Spleen (tissue), 7 donors: ENCODE results near the gene LRRC10B.

Source experiments
- CTCF ChIP-seq, 11 experiments: fragments of 200-600 bp in 7 of 11; fragments of 450-650 bp in 4 of 11; sonication (generic) in 4 of 11; IDR thresholded peaks in 8 of 11; conservative IDR thresholded peaks in 3 of 11; 1 replicate in 7 of 11; 2 replicates in 4 of 11; pipeline versions ENCODE4 v1.4.0 to v1.8.0; 2016 to 2021; ENCODE audit warnings: antibody characterized with exemption in 11 of 11, inconsistent platforms in 4 of 11, mild to moderate bottlenecking in 1 of 11
- POLR2A ChIP-seq, 3 donors: fragments of 450-650 bp; IDR thresholded peaks; one replicate each; pipeline ENCODE4 v1.5.1; 2017; ENCODE audit warnings: antibody characterized with exemption in 3 of 3, mild to moderate bottlenecking in 1 of 3
- donor health status: DM: no; HTN: no; CAD: no; lungs with moderate emphysema.
- donor health status: DM: no; HTN: no; CAD: no.
- donor health status: DM: no; HTN: no; CAD: no.

- no peak for TF ChIP-seq CTCF (IDR thresholded peaks at IDR 0.05 in 8 of 11, conservative IDR thresholded peaks at IDR 0.05 in 3 of 11)
- TF ChIP-seq POLR2A (IDR thresholded peaks at IDR 0.05): no peak
These were observed 46.8 kb downstream of the LRRC10B start for GRCh38 chr11:61555051-61555969.
